SHP77 treated with DMSO at 0.1 percent for 48 hours (cell line): ENCODE data around the gene NLGN1.

Experiments used
- DNase-seq: peaks from one replicate; lab custom pipeline; 2025; lab: John Stamatoyannopoulos, UW

Gene NLGN1

GRCh38 chr3:173843060-173843459 lies 445.5 kb downstream of the NLGN1 start:
- no peak for DNase-seq

DNA sequence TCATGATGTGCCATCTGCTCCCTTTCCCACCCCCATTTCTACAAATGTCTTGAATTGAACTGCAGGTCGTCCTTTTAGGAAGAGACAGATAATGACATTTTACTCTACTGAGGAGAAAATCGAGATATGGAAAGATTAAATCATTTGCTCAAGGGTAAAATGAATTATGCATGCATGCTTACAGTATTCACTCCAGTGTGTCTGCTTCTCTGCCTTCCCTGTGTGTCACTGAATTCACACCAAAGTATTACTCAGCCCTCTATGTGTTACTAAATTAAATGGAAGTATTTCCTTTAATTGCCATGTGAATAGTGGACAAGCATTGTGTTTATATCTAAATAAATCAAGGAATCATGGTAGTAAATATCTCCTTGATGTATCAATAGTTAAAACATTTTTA lies 449.0 kb downstream of the NLGN1 start:
- DNase-seq, result no peak

- no peak for DNase-seq
Measured at GRCh38 chr3:173849489-173849888, 451.9 kb downstream of the NLGN1 start.

GRCh38 chr3:173857154-173857553 lies 459.6 kb downstream of the NLGN1 start:
- no peak for DNase-seq

GRCh38 chr3:173862701-173863100 lies 465.2 kb downstream of the NLGN1 start:
- no peak for DNase-seq

- DNase-seq, result no peak
Measured at GRCh38 chr3:173863551-173863950, 466.0 kb downstream of the NLGN1 start.

DNA sequence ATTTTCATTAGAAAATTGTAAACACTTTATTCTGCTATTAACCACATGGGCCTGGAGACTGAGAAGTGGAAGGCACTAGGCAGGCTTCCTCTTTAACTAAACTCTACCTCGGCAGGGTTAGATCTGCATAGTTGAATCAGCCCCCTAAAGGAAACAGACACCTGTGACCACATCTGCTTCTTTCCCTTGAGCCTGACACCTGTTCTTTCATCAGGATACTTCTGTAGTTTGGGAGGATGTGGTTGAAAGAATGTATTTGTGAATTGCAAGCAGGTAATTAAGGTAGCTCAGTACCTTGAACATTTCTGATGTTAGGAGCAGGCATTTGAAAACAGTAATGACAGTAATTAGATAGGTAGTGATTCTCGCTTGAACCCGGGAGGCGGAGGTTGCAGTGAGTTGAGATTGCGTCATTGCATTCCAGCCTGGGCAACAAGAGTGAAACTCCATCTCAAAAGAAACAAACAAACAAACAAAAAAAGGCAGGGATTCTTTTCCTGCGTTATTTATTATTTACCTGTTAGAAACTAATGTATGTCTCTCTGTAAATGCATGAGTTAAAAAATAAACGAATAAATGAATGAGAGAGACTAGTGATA lies 468.5 kb downstream of the NLGN1 start:
- DNase-seq, result no peak

DNA sequence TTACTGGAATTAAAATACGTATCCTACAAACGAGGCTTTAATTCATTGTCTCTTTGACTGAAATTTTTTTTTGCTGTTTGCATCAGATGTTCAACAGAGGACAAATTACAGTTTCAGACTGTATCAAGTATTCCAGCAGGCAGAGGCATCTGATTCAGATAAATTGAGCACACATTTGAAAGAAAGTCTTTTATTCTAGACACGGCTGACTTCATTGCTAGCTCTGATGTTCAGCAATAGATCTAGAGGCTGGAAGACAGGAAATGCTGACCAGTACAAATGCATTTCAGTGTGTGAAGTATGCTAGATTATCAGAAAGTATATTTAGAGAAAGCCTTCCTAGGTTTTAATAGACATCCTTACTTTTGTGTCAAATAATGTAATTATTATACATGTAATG lies 472.2 kb downstream of the NLGN1 start:
- no peak for DNase-seq

DNA sequence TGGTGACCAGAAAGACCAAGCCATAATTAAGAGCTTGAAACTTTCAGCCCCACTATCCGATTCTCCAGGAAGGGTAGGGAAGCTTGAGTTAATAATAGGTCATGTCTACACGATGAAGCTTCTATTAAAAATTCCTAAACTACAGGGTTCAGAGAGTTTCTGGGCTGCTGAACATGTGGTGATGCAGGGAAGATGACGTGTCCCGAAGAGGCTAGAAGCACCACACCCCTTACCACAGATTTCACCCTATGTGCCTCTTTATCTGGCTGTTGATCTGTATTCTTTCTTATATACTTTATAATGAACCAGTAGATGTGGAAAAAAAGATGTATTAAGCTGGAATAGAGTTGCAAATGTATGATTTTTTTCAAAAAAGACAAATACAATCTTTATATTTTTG lies 473.4 kb downstream of the NLGN1 start:
- no peak for DNase-seq

DNA sequence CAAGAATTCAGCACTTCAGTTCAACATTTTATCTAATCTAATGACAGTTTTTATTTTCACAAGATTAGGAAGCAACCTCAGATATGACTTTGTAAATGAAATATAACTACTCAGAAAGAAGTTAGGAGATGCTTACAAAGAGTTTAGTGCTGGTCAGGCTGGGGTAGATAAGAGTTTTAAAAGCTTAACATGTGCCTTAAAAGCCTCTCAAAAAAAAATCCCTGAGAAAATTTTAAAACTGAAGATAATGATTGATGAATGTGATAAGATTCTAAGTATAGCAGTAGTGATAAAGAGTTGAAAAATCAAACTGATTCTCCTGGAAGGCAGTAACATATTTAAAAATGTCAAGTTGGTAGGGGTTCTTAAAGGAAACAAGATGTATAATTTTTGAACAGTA lies 478.2 kb downstream of the NLGN1 start:
- DNase-seq, result no peak

DNA sequence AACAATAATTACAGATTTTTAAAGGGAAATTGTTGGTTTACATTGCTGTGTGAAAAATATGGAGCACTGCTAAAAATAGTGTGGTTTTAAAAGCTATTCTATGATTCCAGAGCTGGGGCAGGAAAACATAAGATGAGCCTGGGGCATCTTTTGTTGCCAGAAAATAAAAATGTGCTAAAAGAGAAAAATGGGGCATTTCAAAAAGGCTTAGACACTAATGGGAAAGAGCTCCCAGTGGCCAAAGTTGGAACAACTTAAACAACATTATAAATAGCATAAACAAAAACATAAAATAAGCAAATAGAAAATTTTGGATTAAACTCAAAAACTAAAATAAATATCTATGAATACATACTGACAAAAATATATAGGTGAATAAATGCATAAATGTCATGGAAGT lies 478.9 kb downstream of the NLGN1 start:
- no peak for DNase-seq

GRCh38 chr3:173887888-173888287 lies 490.3 kb downstream of the NLGN1 start:
- no peak for DNase-seq

- DNase-seq, result no peak
Measured at GRCh38 chr3:173889596-173889995, 492.1 kb downstream of the NLGN1 start.

GRCh38 chr3:173890091-173890490 lies 492.5 kb downstream of the NLGN1 start:
- no peak for DNase-seq

GRCh38 chr3:173891272-173892100 lies 493.9 kb downstream of the NLGN1 start:
- no peak for DNase-seq

DNA sequence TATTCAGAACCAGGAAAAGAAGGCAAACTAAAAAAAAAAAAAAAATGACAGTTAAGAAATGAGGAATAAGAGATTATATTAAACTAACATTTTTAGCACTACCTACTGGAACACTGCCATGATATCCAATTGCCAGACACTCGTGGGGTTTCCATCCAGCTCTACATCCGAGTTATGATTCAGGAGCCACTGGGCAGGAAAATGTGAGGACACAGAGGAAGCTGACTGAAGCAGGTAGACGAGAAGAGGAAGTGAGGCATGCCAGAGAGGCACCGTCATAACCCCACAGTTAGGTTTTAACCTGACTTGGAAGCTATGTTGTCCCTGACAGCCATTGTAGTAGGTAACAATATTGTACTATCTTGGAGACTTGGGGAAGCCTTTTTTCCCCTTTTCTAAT lies 495.0 kb downstream of the NLGN1 start:
- DNase-seq, result no peak

- DNase-seq, result no peak
Measured at GRCh38 chr3:173893066-173893465, 495.5 kb downstream of the NLGN1 start.

GRCh38 chr3:173893835-173894234 lies 496.3 kb downstream of the NLGN1 start:
- DNase-seq, result no peak

DNA sequence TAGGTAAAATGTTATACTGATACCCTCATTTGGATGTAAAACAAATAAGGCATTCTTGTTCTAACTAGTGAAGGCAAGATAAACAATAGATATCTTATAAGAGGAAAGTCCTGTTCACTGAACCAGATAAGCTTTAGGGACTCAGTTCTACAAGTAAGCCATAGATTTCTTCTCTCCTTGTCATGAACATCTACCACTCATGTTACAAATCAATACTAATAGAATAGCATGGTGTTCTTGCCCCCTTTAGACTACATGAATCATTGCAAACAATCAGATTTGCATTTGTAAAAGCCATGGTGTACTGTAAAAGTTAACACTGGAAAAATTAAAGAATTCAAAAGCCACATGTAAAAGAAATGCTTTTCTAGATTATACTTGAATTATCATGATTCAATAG lies 500.1 kb downstream of the NLGN1 start:
- no peak for DNase-seq

- no peak for DNase-seq
Measured at GRCh38 chr3:173901649-173902048, 504.1 kb downstream of the NLGN1 start.

DNA sequence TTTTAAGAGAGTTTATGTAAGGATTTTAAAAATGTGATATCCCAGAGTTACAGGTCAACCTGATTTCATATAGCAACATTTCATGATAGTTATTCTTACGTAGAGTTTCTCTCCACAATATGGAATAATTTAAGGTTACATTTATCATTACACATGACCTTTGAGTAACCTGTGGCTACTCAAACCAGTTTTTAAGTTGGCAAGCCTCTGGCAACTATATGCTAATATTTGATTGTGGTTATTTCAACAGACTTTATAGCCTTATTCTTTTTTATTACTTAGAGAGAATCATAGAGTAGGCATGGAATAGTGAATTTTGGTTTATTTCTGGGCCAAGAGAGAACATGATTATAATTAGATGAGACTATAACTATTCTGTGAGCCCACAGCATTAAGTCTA lies 504.9 kb downstream of the NLGN1 start:
- DNase-seq, result no peak

DNA sequence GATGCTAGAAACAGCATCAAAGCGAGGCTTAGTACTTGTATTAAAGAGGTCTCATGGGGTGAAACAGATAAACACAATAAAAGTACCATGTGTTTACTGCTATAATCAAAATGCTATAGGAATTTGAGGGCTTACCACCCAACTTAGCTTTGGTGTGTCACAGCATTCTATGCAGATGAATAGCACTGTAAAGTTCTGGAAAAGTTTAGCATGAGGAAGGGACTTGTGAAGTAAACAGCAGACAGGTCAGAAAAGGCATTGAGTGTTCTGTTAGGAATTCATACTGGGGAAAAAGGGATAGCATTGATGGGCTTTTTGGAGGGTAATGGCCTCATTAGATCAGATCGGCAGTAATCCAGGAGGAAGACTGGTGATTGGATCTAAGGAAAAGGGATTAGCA lies 505.3 kb downstream of the NLGN1 start:
- DNase-seq, result no peak

DNA sequence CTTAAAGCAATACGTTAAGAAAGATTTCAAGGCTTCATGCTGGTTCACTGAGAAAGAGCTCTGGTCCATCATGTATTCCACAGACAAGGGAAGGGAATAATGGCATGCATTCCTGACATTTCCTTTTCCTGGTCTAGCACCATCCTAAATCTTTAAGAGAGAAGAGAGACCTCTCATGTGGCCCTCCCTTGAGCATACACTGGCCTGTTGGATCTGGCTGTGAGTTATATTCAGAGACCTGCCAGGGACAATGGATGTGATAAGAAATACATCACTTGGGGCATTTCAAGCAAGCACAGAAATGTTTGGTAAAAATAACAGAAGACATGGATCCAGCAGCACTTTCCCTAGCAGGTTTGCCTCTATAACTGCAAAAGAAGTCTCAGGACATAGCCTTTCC lies 507.8 kb downstream of the NLGN1 start:
- no peak for DNase-seq

DNA sequence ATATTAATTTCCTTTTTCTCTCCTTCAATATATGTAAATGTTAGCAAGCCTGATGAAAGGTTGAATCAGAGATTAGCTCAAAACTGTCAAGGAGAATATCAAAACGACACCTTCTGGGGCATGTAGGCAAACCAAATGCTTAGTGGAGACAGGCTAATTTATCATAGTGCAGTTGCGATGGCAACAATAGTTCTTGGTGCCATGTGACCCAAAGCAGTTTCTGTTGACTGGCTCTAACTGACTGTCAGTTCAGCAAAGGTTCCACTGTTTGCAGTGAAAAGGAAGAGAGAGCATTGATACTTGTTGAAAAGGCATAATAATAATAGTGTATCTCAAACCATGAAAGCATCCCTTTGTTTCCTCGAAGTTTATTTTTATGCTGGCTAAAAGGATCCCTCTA lies 513.9 kb downstream of the NLGN1 start:
- no peak for DNase-seq
